ENCODE results near the gene EPHA4. TPM values are rescaled to one million over a fixed set of nuclear protein-coding genes. Genes with fewer than 3 reads are reported as not detected.

EPHA4 gene
- total and polyA plus RNA-seq, 2 of the 4 experiments (the other 2 are of a cell fraction), result 36.9 to 132 TPM

- 0 out of 2 replicates have a peak overlapping the region, but pooled peaks have one; percentile 13 for H2AK5ac ChIP-seq (ENCODE audit: low read depth, low read length)
- dilution Hi-C loops (cut with HindIII; ENCODE audit: low sequenced_read_pairs, unreplicated experiment) (no loop called here), in situ Hi-C loops (cut with MboI; ENCODE audit: low sequenced_read_pairs) (no loop called here), intact Hi-C loops (cut with micrococcal nuclease) (loop anchor here (5.0 kb wide), 1 partner anchor 45 kb away; no protein-coding TSS in a partner anchor)
- no peak overlapping the region for H2AFZ ChIP-seq (replicated peaks; ENCODE audit: low read length, poor library complexity)
- 83% methylated on average over 1 of the region's 4 CpGs; no CpG with 5 or more reads in 1 of the 2 experiments for WGBS, 2 experiments (ENCODE audit: extremely low coverage in 2 of 2, insufficient read length in 1 of 2)
- peaks cover 13% of the 10 kb centered on the region; the same call in 1 of the 2 replicates for H3K9me1 ChIP-seq (ENCODE audit: insufficient read depth, low read length)
- H4K8ac ChIP-seq (ENCODE audit: low read depth in 2 of 2, low read length in 2 of 2), result 0 out of 4 replicates have a peak overlapping the region, but pooled peaks of 1 of the 2 experiments have one; percentile 1
- no peak overlapping the region; the same call in 1 of the 2 replicates for H4K91ac ChIP-seq (ENCODE audit: insufficient read depth, low read depth, low read length)
- H3K4me1 ChIP-seq (ENCODE audit: control insufficient read depth, insufficient read depth, low read length), result peaks cover 11% of the 10 kb centered on the region
- H3K27ac ChIP-seq (ENCODE audit: insufficient read depth, low read length), result no peak overlapping the region
- 0 out of 2 replicates have a peak overlapping the region, but pooled peaks have one; percentile 1 for H3K23ac ChIP-seq (ENCODE audit: low read depth, low read length)
- H2AK9ac ChIP-seq (replicated peaks; ENCODE audit: low read depth, low read length, poor library complexity), result no peak overlapping the region
- no peaks in the 10 kb centered on the region for H3K9me3 ChIP-seq (ENCODE audit: control insufficient read depth, insufficient read depth, low read length)
- H2BK15ac ChIP-seq (ENCODE audit: low read depth, low read length), result no peak overlapping the region; the same call in 1 of the 3 replicates
- H2BK120ac ChIP-seq (ENCODE audit: low read depth, low read length), result no peak overlapping the region; the same call in 1 of the 2 replicates
- H3K36me3 ChIP-seq (ENCODE audit: control insufficient read depth, insufficient read depth, low read length), result peaks cover 3% of the 10 kb centered on the region
- peak overlapping the region; percentile 29; the same call in 1 of the 2 replicates for H2BK20ac ChIP-seq (ENCODE audit: low read depth, low read length)
- no peak overlapping the region for H3K9ac ChIP-seq (ENCODE audit: low read depth, low read length)
- no peaks in the 10 kb centered on the region for H3K27me3 ChIP-seq (ENCODE audit: control insufficient read depth, insufficient read depth, low read length)
- DNase-seq, result no peak
- H3K18ac ChIP-seq (ENCODE audit: low read depth, low read length), result no peak overlapping the region
- no peak overlapping the region for H3K56ac ChIP-seq (ENCODE audit: extremely low read depth, insufficient read depth, low read length)
- ChIA-PET POLR2A (ENCODE audit: unreplicated experiment) (interaction anchor here (0.6 kb wide), 1 partner anchor 1956 kb away, joined by 3 read pairs; no protein-coding TSS in a partner anchor), CTCF (interaction anchor here (0.5 kb wide), 1 partner anchor 856 kb away, joined by 3 read pairs; no protein-coding TSS in a partner anchor)
- BruUV-seq (replicated peaks), result no TSS peak
- H2BK5ac ChIP-seq (ENCODE audit: low read depth, low read length, poor library complexity, severe bottlenecking), result peak overlapping the region; percentile 1
- no peak overlapping the region for H4K5ac ChIP-seq (ENCODE audit: low read depth, low read length)
- ATAC-seq (ENCODE audit: low read depth), result peak; percentile 8
- H3K4me2 ChIP-seq (ENCODE audit: low read depth, low read length), result no peak overlapping the region
- H3K4me3 ChIP-seq (ENCODE audit: insufficient read depth, low read depth, low read length), result no peak overlapping the region
- TF ChIP-seq CEBPB (IDR thresholded peaks at IDR 0.05; ENCODE audit: low read depth, low read length), result peak; percentile 46
- TF ChIP-seq CHD1 (IDR thresholded peaks at IDR 0.05; ENCODE audit: low read depth, low read length), result no peak
- TF ChIP-seq RAD21 (IDR thresholded peaks at IDR 0.05; ENCODE audit: low read length), result no peak
- no peak for TF ChIP-seq CTCF (conservative IDR thresholded peaks at IDR 0.05; ENCODE audit: low read depth, low read length)
- no peak overlapping the region for H3K14ac ChIP-seq (replicated peaks; ENCODE audit: low read depth, low read length)
- H3K79me1 ChIP-seq (ENCODE audit: low read depth in 1 of 2, low read length in 2 of 2), result peaks cover 11 to 20% of the 10 kb centered on the region in 2 experiments
- H3K4ac ChIP-seq (ENCODE audit: low read depth, low read length), result peak overlapping the region; percentile 64
- 0 out of 2 replicates have a peak, but pooled peaks cover 5% of the 10 kb centered on the region for H4K20me1 ChIP-seq (ENCODE audit: insufficient read depth, low read length)
These were observed 54.9 kb downstream of the EPHA4 start for GRCh38 chr2:221517146-221517695.
